ENCODE measurements around the gene RBM48. TPM values are rescaled to one million over a fixed set of nuclear protein-coding genes. Genes with fewer than 3 reads are reported as not detected.
A peak's percentile ranks its signal among the peaks of the same experiment; 100 is the strongest.

Gene RBM48
- total and polyA plus RNA-seq, 2 of the 8 experiments (the other 6 are each of a cell fraction or from before 2014, with no cell fraction given), result 4.3 to 8.6 TPM

DNA sequence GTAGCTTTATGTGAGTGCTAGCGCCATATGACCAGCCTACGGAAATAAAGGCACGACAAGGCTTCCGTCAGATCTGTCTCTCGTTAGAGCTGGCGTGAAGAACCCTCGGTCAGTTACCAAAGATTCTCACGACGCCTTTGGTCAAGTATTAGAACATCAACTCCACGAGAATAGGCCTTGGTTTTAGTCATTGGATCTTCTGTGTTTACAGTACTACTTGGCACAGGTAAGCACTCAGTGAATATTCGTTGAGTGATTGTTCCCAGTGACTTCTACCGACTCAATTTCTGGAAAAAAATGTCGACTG lies 316 bp downstream of the RBM48 start:
- H4K8ac ChIP-seq (ENCODE audit: extremely low read depth, insufficient read depth, low read length), result peak overlapping the region; percentile 96; the same call in 1 of the 2 replicates
- no peak overlapping the region for H4K91ac ChIP-seq (replicated peaks; ENCODE audit: insufficient read length, low read length)
- no peaks in the 10 kb centered on the region for H4K20me1 ChIP-seq (replicated peaks in 1 of 2; ENCODE audit: control insufficient read depth in 1 of 2, insufficient read depth in 2 of 2, low read length in 2 of 2)
- H3K79me2 ChIP-seq (ENCODE audit: control insufficient read depth in 1 of 2, insufficient read depth in 2 of 2, low read length in 2 of 2), result peaks cover 0 to 40% of the 10 kb centered on the region in 2 experiments; a peak in 3 of 4 replicates
- H2BK120ac ChIP-seq (replicated peaks; ENCODE audit: low read depth, low read length), result no peak overlapping the region
- peaks cover 8 to 32% (median 17%) of the 10 kb centered on the region in 4 experiments; a peak in 7 of 8 replicates for H3K36me3 ChIP-seq (ENCODE audit: control insufficient read depth in 2 of 4, insufficient read depth in 4 of 4, low read length in 3 of 4)
- H3K4me1 ChIP-seq (replicated peaks in 1 of 4; ENCODE audit: control insufficient read depth in 3 of 4, insufficient read depth in 4 of 4, low read length in 3 of 4), result peaks cover 0 to 4% (median 3%) of the 10 kb centered on the region in 4 experiments; a peak in 4 of 7 replicates
- H2AK5ac ChIP-seq (ENCODE audit: low read depth, low read length), result no peak overlapping the region
- no peak overlapping the region for H2BK15ac ChIP-seq (ENCODE audit: low read length)
- peak overlapping the region; percentile 65 to 94 for H3K4me2 ChIP-seq (ENCODE audit: insufficient read depth in 1 of 2, low read depth in 2 of 2, low read length in 2 of 2)
- no peaks in the 10 kb centered on the region for H3K79me1 ChIP-seq (ENCODE audit: low read depth, low read length)
- no peak overlapping the region for H3K4ac ChIP-seq (replicated peaks; ENCODE audit: insufficient read length, low read depth, low read length)
- peak overlapping the region; percentile 97 for H2BK5ac ChIP-seq (ENCODE audit: low read depth, low read length)
- H3K4me3 ChIP-seq (ENCODE audit: extremely low read depth in 1 of 4, insufficient read depth in 2 of 4, low read depth in 3 of 4, low read length in 4 of 4), result peak overlapping the region; percentile 87 to 100 (median 96)
- peak overlapping the region; percentile 78 to 100 (median 95) for H3K9ac ChIP-seq (replicated peaks in 1 of 4; ENCODE audit: extremely low read depth in 1 of 4, low read depth in 3 of 4, low read length in 3 of 4)
- peak overlapping the region; percentile 95; the same call in 1 of the 2 replicates for H3K18ac ChIP-seq (ENCODE audit: extremely low read depth, low read length)
- DNase-seq (ENCODE audit: low read depth in 1 of 2, low spot score in 2 of 2) (no peak), FAIRE-seq (no peak)
- H4K5ac ChIP-seq (ENCODE audit: insufficient read length, low read depth, low read length), result peak overlapping the region; percentile 38
- ChIA-PET POLR2A (ENCODE audit: partially characterized antibody) (interaction anchor here (0.7 to 2.5 kb wide), 12 partner anchors 9 to 283 kb away, joined by 3 to 12 read pairs (median 4); partner anchors contain the start of genes ANKIB1, FAM133B, GATAD1 and KRIT1), CTCF (ENCODE audit: partially characterized antibody) (interaction anchor here (0.8 to 1.9 kb wide), 12 partner anchors 10 to 84 kb away, joined by 3 to 12 read pairs (median 3); no protein-coding TSS in a partner anchor)
- no peaks in the 10 kb centered on the region for H3K27me3 ChIP-seq (replicated peaks in 1 of 4; ENCODE audit: control insufficient read depth in 3 of 4, extremely low read depth in 1 of 4, insufficient read depth in 3 of 4, low read length in 3 of 4)
- H3K23me2 ChIP-seq (ENCODE audit: low read depth, low read length), result peaks cover 13% of the 10 kb centered on the region
- no peak overlapping the region for H3K23ac ChIP-seq (ENCODE audit: insufficient read length)
- 3% methylated on average over 13 of the region's 13 CpGs; no CpG with 5 or more reads in 1 of the 2 experiments for WGBS, 2 experiments (ENCODE audit: extremely low coverage in 1 of 2, insufficient coverage in 1 of 2, insufficient read length in 1 of 2, insufficient replicate concordance in 2 of 2, low coverage in 1 of 2, low lambda C conversion rate in 2 of 2, missing lambda C conversion rate in 1 of 2)
- no peak overlapping the region for H2BK20ac ChIP-seq (ENCODE audit: low read length)
- no peak for TF ChIP-seq POU5F1 (IDR thresholded peaks at IDR 0.05; ENCODE audit: low read depth, low read length)
- TF ChIP-seq SUZ12 (IDR thresholded peaks at IDR 0.05; ENCODE audit: low read length), result no peak
- TF ChIP-seq JUND (IDR thresholded peaks at IDR 0.05; ENCODE audit: low read length), result no peak
- peak; percentile 85; the same call in 1 of the 2 replicates for TF ChIP-seq KDM5A (IDR thresholded peaks at IDR 0.05; ENCODE audit: low read length)
- H3K56ac ChIP-seq (replicated peaks; ENCODE audit: insufficient read length, low read depth, low read length), result no peak overlapping the region
- H3K9me3 ChIP-seq (ENCODE audit: insufficient read depth in 2 of 2, low read depth in 1 of 2, low read length in 1 of 2), result no peaks in the 10 kb centered on the region
- peak overlapping the region; percentile 99 for H2AFZ ChIP-seq (ENCODE audit: low read length)
- H3K27ac ChIP-seq (ENCODE audit: low read depth, low read length), result peak overlapping the region; percentile 92
- H2BK12ac ChIP-seq (ENCODE audit: low read depth, low read length), result peak overlapping the region; percentile 97; the same call in 1 of the 2 replicates
- no peak overlapping the region for H3K14ac ChIP-seq (ENCODE audit: insufficient read length)

Data from H1 (cell line).